Keratinocyte (primary cell): ENCODE data around the gene DDAH1. TPM values are rescaled to one million over a fixed set of nuclear protein-coding genes. Genes with fewer than 3 reads are reported as not detected.

ENCODE experiments used
- DNase-seq: peaks from one replicate; pipeline ENCODE4 v3.0.0-alpha.2; 2011; ENCODE audit warnings: low read depth, missing footprints, low spot score
- FAIRE-seq: peaks from 2 replicates; lab custom pipeline; 2011; peaks lifted over from hg19 to GRCh38; lab: Jason Lieb, UNC
- H2AFZ ChIP-seq: 2 replicates; pipeline ENCODE4 v1.6.0; 2012; ENCODE audit warnings: low read length, control low read depth, inconsistent platforms; ENCODE audit not compliant: control insufficient read depth
- H3K27ac ChIP-seq: 2 replicates; pipeline ENCODE4 v1.5.1; 2011; ENCODE audit warnings: low read length; ENCODE audit not compliant: control insufficient read depth, insufficient read depth
- H3K27me3 ChIP-seq: 3 replicates; pipeline ENCODE4 v1.6.0; 2011; ENCODE audit warnings: low read length; ENCODE audit not compliant: control insufficient read depth, insufficient read depth; ENCODE audit errors: extremely low read depth
- H3K36me3 ChIP-seq, 2 experiments: 2 replicates in 1 of 2; 3 replicates in 1 of 2; pipeline ENCODE4 v1.5.1; 2011; ENCODE audit warnings: low read length in 2 of 2, mild to moderate bottlenecking in 1 of 2; ENCODE audit not compliant: control insufficient read depth in 2 of 2, insufficient read depth in 2 of 2; ENCODE audit errors: extremely low read depth in 1 of 2
- H3K4me1 ChIP-seq: 3 replicates; pipeline ENCODE4 v1.5.1; 2011; ENCODE audit warnings: low read length; ENCODE audit not compliant: control insufficient read depth, insufficient read depth; ENCODE audit errors: extremely low read depth
- H3K4me2 ChIP-seq: 3 replicates; pipeline ENCODE4 v1.6.0; 2011; ENCODE audit warnings: low read depth, low read length; ENCODE audit not compliant: control insufficient read depth, insufficient read depth; ENCODE audit errors: extremely low read depth
- H3K4me3 ChIP-seq, 3 experiments: fragments of 200-600 bp in 1 of 3; sonication (generic) in 1 of 3; 2 replicates in 2 of 3; 3 replicates in 1 of 3; pipeline ENCODE4 v1.5.1; 2011 to 2016; ENCODE audit warnings: low read length in 3 of 3, mild to moderate bottlenecking in 3 of 3, control low read depth in 2 of 3, inconsistent platforms in 1 of 3, low read depth in 1 of 3, mixed read lengths in 1 of 3, mixed run types in 1 of 3, moderate library complexity in 1 of 3; ENCODE audit not compliant: control insufficient read depth in 2 of 3, insufficient read depth in 2 of 3; ENCODE audit errors: extremely low read depth in 1 of 3
- H3K79me2 ChIP-seq: 2 replicates; pipeline ENCODE4 v1.6.0; 2012; ENCODE audit warnings: low read length; ENCODE audit not compliant: control insufficient read depth, insufficient read depth
- H3K9ac ChIP-seq: 3 replicates; pipeline ENCODE4 v1.6.0; 2011; ENCODE audit warnings: low read length; ENCODE audit not compliant: control insufficient read depth, insufficient read depth; ENCODE audit errors: extremely low read depth
- H3K9me1 ChIP-seq: 3 replicates; pipeline ENCODE4 v1.6.0; 2011; ENCODE audit warnings: low read length; ENCODE audit not compliant: control insufficient read depth, insufficient read depth; ENCODE audit errors: extremely low read depth
- H3K9me3 ChIP-seq: 2 replicates; pipeline ENCODE4 v1.5.1; 2012; ENCODE audit warnings: low read depth, low read length; ENCODE audit not compliant: control insufficient read depth
- H4K20me1 ChIP-seq: 3 replicates; pipeline ENCODE4 v1.6.0; 2011; ENCODE audit warnings: low read length; ENCODE audit not compliant: control insufficient read depth, insufficient read depth; ENCODE audit errors: extremely low read depth
- CTCF ChIP-seq, 3 experiments: IDR thresholded peaks in 1 of 3; conservative IDR thresholded peaks in 1 of 3; optimal IDR thresholded peaks in 1 of 3; 2 replicates in 2 of 3; 3 replicates in 1 of 3; pipeline versions ENCODE3 to v1.5.1; 2011; ENCODE audit warnings: low read length in 3 of 3, mild to moderate bottlenecking in 3 of 3, moderate library complexity in 2 of 3, control low read depth in 1 of 3, inconsistent platforms in 1 of 3; ENCODE audit not compliant: insufficient read depth in 2 of 3; ENCODE audit errors: extremely low read depth in 1 of 3
- EZH2 ChIP-seq: IDR thresholded peaks from one replicate; pipeline ENCODE4 v1.6.1; 2012; ENCODE audit warnings: inconsistent platforms, mild to moderate bottlenecking, low read length, moderate library complexity
- dilution Hi-C: fragments of 300-500 bp; cut with MboI; formaldehyde crosslinking; loops from one replicate; pipeline ENCODE4 v1.7.0; 2020; ENCODE audit warnings: low sequenced_read_pairs; ENCODE audit not compliant: extremely low pct_ligation_motif_present
- polyA plus RNA-seq, 5 experiments: library from polyadenylated mRNA; depleted of rRNA in 3 of 5; stranded (reverse) in 3 of 5; stranded (forward) in 1 of 5; unstranded in 1 of 5; fragments of >200 nt; gene quantifications; 1 replicate in 1 of 5; 2 replicates in 3 of 5; 3 replicates in 1 of 5; pipeline versions ENCODE4 v1.2.1 to v1.2.3, GENCODE V29; 2011 to 2012; ENCODE audit warnings: missing spikeins in 2 of 5, low read depth in 1 of 5, low replicate concordance in 1 of 5

Gene DDAH1
- polyA plus RNA-seq, 1 donor (not counting 4 experiments of a cell fraction or from before 2014, with no cell fraction given) = 5.8 TPM

DNA sequence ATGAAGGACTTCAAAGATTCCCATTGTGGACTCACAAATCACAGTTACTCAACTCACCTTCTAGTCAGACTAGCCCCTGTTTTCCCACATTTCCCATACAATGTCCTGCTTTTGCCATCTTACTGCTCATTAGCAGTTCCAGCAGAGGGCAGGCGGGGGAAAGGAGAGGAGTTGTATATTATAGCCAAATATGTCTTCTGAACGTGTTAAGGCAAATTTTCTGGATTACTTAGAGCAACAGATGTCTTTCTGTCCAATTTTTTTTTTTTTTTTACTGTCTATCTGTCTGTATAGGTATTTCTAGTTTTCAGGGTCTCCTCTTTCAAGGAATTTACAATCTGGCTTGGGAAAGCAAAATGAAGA is 29.9 kb upstream of the DDAH1 start:
- H3K36me3 ChIP-seq = no peaks in the 10 kb centered on the region
- H3K9me3 ChIP-seq = no peaks in the 10 kb centered on the region
- H3K4me2 ChIP-seq = peak overlapping the region; percentile 26
- no peak for DNase-seq
- peak overlapping the region in 2 of 3 experiments; percentile 8 to 17 for H3K4me3 ChIP-seq
- no peaks in the 10 kb centered on the region for H4K20me1 ChIP-seq
- FAIRE-seq = peak; percentile 88
- no peaks in the 10 kb centered on the region for H3K79me2 ChIP-seq
- H3K27me3 ChIP-seq = no peaks in the 10 kb centered on the region
- no peaks in the 10 kb centered on the region for H3K9me1 ChIP-seq
- peak overlapping the region; percentile 30 for H3K27ac ChIP-seq
- H3K4me1 ChIP-seq = peaks cover 28% of the 10 kb centered on the region
- dilution Hi-C loops = no loop called here
- no peak overlapping the region for H3K9ac ChIP-seq
- TF ChIP-seq EZH2 = no peak
- TF ChIP-seq CTCF (optimal IDR thresholded peaks at IDR 0.05 in 1 of 3, IDR thresholded peaks at IDR 0.05 in 1 of 3, conservative IDR thresholded peaks at IDR 0.05 in 1 of 3; ENCODE audit: extremely low read depth in 1 of 3, insufficient read depth in 2 of 3, low read length in 3 of 3) = peak; percentile 61 to 85 (median 76)
- peak overlapping the region; percentile 14 for H2AFZ ChIP-seq

GRCh38 chr1:85494074-85494903 is 29.3 kb upstream of the DDAH1 start:
- DNase-seq (no peak), FAIRE-seq (no peak)
- no peak for TF ChIP-seq EZH2
- no peak for TF ChIP-seq CTCF (optimal IDR thresholded peaks at IDR 0.05 in 1 of 3, IDR thresholded peaks at IDR 0.05 in 1 of 3, conservative IDR thresholded peaks at IDR 0.05 in 1 of 3; ENCODE audit: extremely low read depth in 1 of 3, insufficient read depth in 2 of 3, low read length in 3 of 3)
- H3K36me3 ChIP-seq = no peaks in the 10 kb centered on the region
- peak overlapping the region; percentile 14 for H2AFZ ChIP-seq
- H3K9me3 ChIP-seq = no peaks in the 10 kb centered on the region
- H3K27me3 ChIP-seq = no peaks in the 10 kb centered on the region
- H3K4me1 ChIP-seq = peaks cover 28% of the 10 kb centered on the region
- H3K9me1 ChIP-seq = no peaks in the 10 kb centered on the region
- H4K20me1 ChIP-seq = no peaks in the 10 kb centered on the region
- no peaks in the 10 kb centered on the region for H3K79me2 ChIP-seq
- H3K4me3 ChIP-seq = no peak overlapping the region
- no peak overlapping the region for H3K27ac ChIP-seq
- dilution Hi-C loops = no loop called here
- no peak overlapping the region for H3K9ac ChIP-seq
- peak overlapping the region; percentile 26 for H3K4me2 ChIP-seq
